ENCODE results near the gene HOXB6. TPM values are rescaled to one million over a fixed set of nuclear protein-coding genes. Genes with fewer than 3 reads are reported as not detected.

The HOXB6 gene
- total RNA-seq, 1 experiment from 2014 or later = 64.8 TPM

- ChIA-PET RAD21 (ENCODE audit: low non-redundant PET in 1 of 2, low total read pairs in 2 of 2, uncharacterized antibody in 2 of 2, unreplicated experiment in 2 of 2) (no interaction called here), POLR2A (interaction anchor here (0.6 kb wide), 1 partner anchor 138 kb away, joined by 4 read pairs; no protein-coding TSS in a partner anchor), CTCF (no interaction called here)
- H3K9me2 ChIP-seq (ENCODE audit: insufficient read depth) = no peaks in the 10 kb centered on the region
- intact Hi-C loops (cut with micrococcal nuclease) = no loop called here
- BruUV-seq (replicated peaks) = no TSS peak
- DNase-seq (ENCODE audit: low read depth, low spot score) = no peak
- no peaks in the 10 kb centered on the region for H3K36me3 ChIP-seq (ENCODE audit: control insufficient read depth in 1 of 2, insufficient read depth in 2 of 2, low read length in 2 of 2)
- H3K4me2 ChIP-seq (ENCODE audit: low read length) = no peak overlapping the region
- no peaks in the 10 kb centered on the region for H3K9me3 ChIP-seq (ENCODE audit: control insufficient read depth in 1 of 2, insufficient read depth in 1 of 2, low read depth in 1 of 2, low read length in 2 of 2)
- no peak overlapping the region for H3K9ac ChIP-seq (ENCODE audit: low read length)
- no peaks in the 10 kb centered on the region for H4K20me1 ChIP-seq (ENCODE audit: insufficient read depth)
- H3K27ac ChIP-seq (ENCODE audit: low read depth, low read length) = no peak overlapping the region
- TF ChIP-seq CEBPB (IDR thresholded peaks at IDR 0.05; ENCODE audit: low read depth) (no peak), TCF7L2 (IDR thresholded peaks at IDR 0.05; ENCODE audit: borderline replicate concordance, extremely low read depth, insufficient read depth, insufficient read length) (no peak), POLR2AphosphoS5 (IDR thresholded peaks at IDR 0.05; ENCODE audit: low read depth, low read length) (no peak), ZFX (IDR thresholded peaks at IDR 0.05) (no peak)
- H3K4me3 ChIP-seq (replicated peaks in 1 of 2; ENCODE audit: low read depth in 1 of 2, low read length in 2 of 2) = no peak overlapping the region
- no peaks in the 10 kb centered on the region for H3K79me2 ChIP-seq (ENCODE audit: insufficient read depth, low read length)
- no peaks in the 10 kb centered on the region for H3K27me3 ChIP-seq (ENCODE audit: insufficient read depth, low read length)
- no peak for ATAC-seq
- H2AFZ ChIP-seq (ENCODE audit: low read depth, low read length, poor library complexity, severe bottlenecking) = no peak overlapping the region
- H3K4me1 ChIP-seq (ENCODE audit: control insufficient read depth in 1 of 2, insufficient read depth in 2 of 2, low read length in 2 of 2) = peaks cover 0 to 4% of the 10 kb centered on the region in 2 experiments; a peak in 1 of 4 replicates
These were observed 48.6 kb downstream of the HOXB6 start for GRCh38 chr17:48556229-48556575.

GRCh38 chr17:48555258-48556228 lies 49.2 kb downstream of the HOXB6 start:
- no TSS peak for BruUV-seq (replicated peaks)
- CTCF ChIA-PET = interaction anchor here (0.7 kb wide), 1 partner anchor 147 kb away, joined by 3 read pairs; no protein-coding TSS in a partner anchor
- H2AFZ ChIP-seq (ENCODE audit: low read depth, low read length, poor library complexity, severe bottlenecking) = no peak overlapping the region
- TF ChIP-seq SRF (IDR thresholded peaks at IDR 0.05; ENCODE audit: low read depth) (no peak), YY1 (IDR thresholded peaks at IDR 0.05; ENCODE audit: extremely low read depth, insufficient replicate concordance, low read depth, low read length) (no peak), ZBTB33 (IDR thresholded peaks at IDR 0.05; ENCODE audit: extremely low read depth, insufficient replicate concordance, low read length) (no peak), REST (IDR thresholded peaks at IDR 0.05; ENCODE audit: low read depth) (no peak), SP1 (IDR thresholded peaks at IDR 0.05; ENCODE audit: low read depth) (no peak), JUND (IDR thresholded peaks at IDR 0.05) (no peak), RAD21 (IDR thresholded peaks at IDR 0.05; ENCODE audit: low read depth) (no peak), CEBPB (IDR thresholded peaks at IDR 0.05; ENCODE audit: low read depth) (no peak), CBX3 (IDR thresholded peaks at IDR 0.05; ENCODE audit: low read depth) (no peak), EZH2phosphoT487 (IDR thresholded peaks at IDR 0.05; ENCODE audit: borderline replicate concordance) (no peak), SIN3A (IDR thresholded peaks at IDR 0.05; ENCODE audit: low read depth) (no peak)

More at GRCh38 chr17:48555258-48556228, 49.2 kb downstream of the HOXB6 start:
- Histone ChIP-seq H3K4me3 (replicated peaks in 1 of 2; ENCODE audit: low read depth in 1 of 2, low read length in 2 of 2) (no peak overlapping the region), H3K4me1 (ENCODE audit: control insufficient read depth in 1 of 2, insufficient read depth in 2 of 2, low read length in 2 of 2) (peaks cover 0 to 4% of the 10 kb centered on the region in 2 experiments; a peak in 1 of 4 replicates), H3K27me3 (ENCODE audit: insufficient read depth, low read length) (no peaks in the 10 kb centered on the region), H3K79me2 (ENCODE audit: insufficient read depth, low read length) (no peaks in the 10 kb centered on the region), H3K9ac (ENCODE audit: low read length) (no peak overlapping the region), H3K9me2 (ENCODE audit: insufficient read depth) (no peaks in the 10 kb centered on the region), H3K9me3 (ENCODE audit: control insufficient read depth in 1 of 2, insufficient read depth in 1 of 2, low read depth in 1 of 2, low read length in 2 of 2) (no peaks in the 10 kb centered on the region), H3K36me3 (ENCODE audit: control insufficient read depth in 1 of 2, insufficient read depth in 2 of 2, low read length in 2 of 2) (no peaks in the 10 kb centered on the region), H3K27ac (ENCODE audit: low read depth, low read length) (no peak overlapping the region), H4K20me1 (ENCODE audit: insufficient read depth) (no peaks in the 10 kb centered on the region), H3K4me2 (ENCODE audit: low read length) (no peak overlapping the region)
- ChIA-PET POLR2A (interaction anchor here (0.6 kb wide), 1 partner anchor 137 kb away, joined by 4 read pairs; no protein-coding TSS in a partner anchor), RAD21 (ENCODE audit: low non-redundant PET in 1 of 2, low total read pairs in 2 of 2, uncharacterized antibody in 2 of 2, unreplicated experiment in 2 of 2) (no interaction called here)
- DNase-seq (ENCODE audit: low read depth, low spot score) (no peak), ATAC-seq (no peak)
- intact Hi-C loops (cut with micrococcal nuclease) = no loop called here
